BE2C (cell line): Measurements from ENCODE around the gene NUMA1.

Experiments
- DNase-seq: peaks from one replicate; pipeline ENCODE4 v3.0.0-alpha.2; 2020
- H3K27me3 ChIP-seq: fragments of 250-450 bp; sonication (Bioruptor Pico); 2 replicates; pipeline ENCODE4 v1.5.1; 2020; ENCODE audit warnings: mild to moderate bottlenecking
- H3K36me3 ChIP-seq: fragments of 250-450 bp; sonication (Bioruptor Pico); 2 replicates; pipeline ENCODE4 v1.5.1; 2020; ENCODE audit warnings: mild to moderate bottlenecking
- H3K4me1 ChIP-seq: fragments of 250-450 bp; sonication (Bioruptor Pico); 2 replicates; pipeline ENCODE4 v1.5.1; 2020
- H3K4me3 ChIP-seq: 2 replicates; pipeline ENCODE4 v1.5.1; 2011; ENCODE audit warnings: low read depth, low read length
- H3K9me3 ChIP-seq: fragments of 250-450 bp; sonication (Bioruptor Pico); 2 replicates; pipeline ENCODE4 v1.5.1; 2020
- CTCF ChIP-seq: IDR thresholded peaks from 2 replicates; pipeline ENCODE4 v1.5.1; 2012; ENCODE audit warnings: mild to moderate bottlenecking, low read depth, low read length

NUMA1 gene

DNA sequence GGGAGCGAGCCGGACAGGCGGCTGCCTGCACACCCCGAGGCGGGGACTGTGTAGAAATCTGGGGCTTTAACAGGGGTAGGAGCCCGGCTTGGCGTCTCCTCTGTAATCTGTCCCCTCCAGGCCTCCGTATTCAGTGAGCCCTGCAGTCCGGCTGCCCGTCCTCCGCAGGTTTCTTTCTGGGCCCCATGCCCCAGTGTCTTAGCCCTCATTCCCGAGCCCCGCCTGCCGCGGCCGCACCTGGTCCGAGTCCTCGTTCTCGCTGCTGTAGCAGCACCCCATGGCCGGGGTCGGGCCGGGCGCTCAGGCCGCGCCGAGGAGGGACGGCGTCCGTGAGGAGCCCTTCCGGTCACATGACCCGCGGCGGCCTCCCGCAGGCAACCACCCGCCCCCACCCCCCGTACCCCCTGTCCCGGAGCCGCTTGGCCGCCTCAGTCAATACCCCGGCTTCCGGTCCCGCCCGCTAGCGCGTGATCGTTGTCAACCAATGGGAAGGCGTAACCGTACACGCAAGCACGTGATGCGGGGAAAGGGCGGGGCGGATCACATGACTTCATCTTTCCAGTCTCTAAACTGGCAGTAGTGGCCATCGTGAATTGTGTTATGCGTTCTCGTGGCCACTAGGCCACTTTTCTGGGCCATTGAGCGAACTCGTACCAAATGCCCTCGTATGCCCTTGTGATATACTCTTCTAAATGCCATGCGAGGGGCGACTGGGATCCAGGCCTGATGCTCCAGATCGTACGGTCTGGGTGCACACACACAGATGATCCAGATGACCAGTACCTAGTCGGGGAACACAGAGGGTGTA lies 22.8 kb upstream of the NUMA1 start, which contains the start of gene LAMTOR1:
Gene LAMTOR1, minus strand, starts transcription at position 352 of the 808 bp plus-strand sequence. Its CDS starts 73 bp downstream, at position 279.
- no peaks in the 10 kb centered on the region for H3K9me3 ChIP-seq
- peak within 1 kb of the TSS; percentile 95 for H3K4me3 ChIP-seq
- DNase-seq, result peak; percentile 100
- peak; percentile 53 for TF ChIP-seq CTCF
- peaks cover 12% of the 10 kb centered on the region for H3K36me3 ChIP-seq
- no peaks in the 10 kb centered on the region for H3K27me3 ChIP-seq
- peaks cover 6% of the 10 kb centered on the region; the same call in 1 of the 2 replicates for H3K4me1 ChIP-seq

GRCh38 chr11:72102631-72102945 lies 22.2 kb upstream of the NUMA1 start:
- no peak for DNase-seq
- no peaks in the 10 kb centered on the region for H3K9me3 ChIP-seq
- TF ChIP-seq CTCF, result no peak
- H3K4me1 ChIP-seq, result peaks cover 6% of the 10 kb centered on the region; the same call in 1 of the 2 replicates
- H3K4me3 ChIP-seq, result peak overlapping the region; percentile 95
- no peaks in the 10 kb centered on the region for H3K27me3 ChIP-seq
- peaks cover 17% of the 10 kb centered on the region for H3K36me3 ChIP-seq

DNA sequence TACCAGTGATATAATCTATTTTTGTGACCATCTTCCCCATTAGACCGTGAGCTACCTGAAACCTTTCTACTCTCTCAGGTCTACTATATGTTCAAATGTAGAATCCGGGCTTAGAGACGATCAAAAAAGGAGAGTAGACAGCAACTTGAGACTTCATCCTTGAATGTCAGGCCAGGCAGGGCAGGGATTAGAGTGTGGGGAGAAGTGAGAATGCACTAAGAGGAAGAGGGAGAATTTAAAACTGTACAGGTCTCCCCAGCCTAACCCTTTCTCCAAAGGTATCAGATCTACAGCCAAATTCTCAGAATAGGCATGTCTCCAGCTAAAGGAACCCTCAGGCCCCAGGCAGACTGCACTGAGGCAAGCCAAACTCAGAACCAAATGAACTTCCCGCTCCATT lies 21.8 kb upstream of the NUMA1 start:
- H3K4me3 ChIP-seq, result peak overlapping the region; percentile 95
- H3K4me1 ChIP-seq, result peaks cover 6% of the 10 kb centered on the region; the same call in 1 of the 2 replicates
- no peak for TF ChIP-seq CTCF
- H3K36me3 ChIP-seq, result peaks cover 19% of the 10 kb centered on the region
- H3K27me3 ChIP-seq, result no peaks in the 10 kb centered on the region
- no peaks in the 10 kb centered on the region for H3K9me3 ChIP-seq
- DNase-seq, result no peak

- Histone ChIP-seq H3K9me3 (no peaks in the 10 kb centered on the region), H3K4me1 (peaks cover 6% of the 10 kb centered on the region; the same call in 1 of the 2 replicates), H3K27me3 (no peaks in the 10 kb centered on the region), H3K4me3 (no peak overlapping the region), H3K36me3 (peaks cover 19% of the 10 kb centered on the region)
- TF ChIP-seq CTCF, result no peak
- no peak for DNase-seq
Measured at GRCh38 chr11:72100462-72100861, 20.1 kb upstream of the NUMA1 start.

- Histone ChIP-seq H3K36me3 (peaks cover 19% of the 10 kb centered on the region), H3K27me3 (no peaks in the 10 kb centered on the region), H3K9me3 (no peaks in the 10 kb centered on the region), H3K4me1 (peaks cover 6% of the 10 kb centered on the region; the same call in 1 of the 2 replicates), H3K4me3 (no peak overlapping the region)
- DNase-seq, result no peak
- TF ChIP-seq CTCF, result no peak
Measured at GRCh38 chr11:72100009-72100408, 19.7 kb upstream of the NUMA1 start.

- no peak for DNase-seq
- H3K36me3 ChIP-seq, result peaks cover 19% of the 10 kb centered on the region
- no peak overlapping the region for H3K4me3 ChIP-seq
- no peaks in the 10 kb centered on the region for H3K9me3 ChIP-seq
- peaks cover 3% of the 10 kb centered on the region; the same call in 1 of the 2 replicates for H3K4me1 ChIP-seq
- no peaks in the 10 kb centered on the region for H3K27me3 ChIP-seq
- no peak for TF ChIP-seq CTCF
Measured at GRCh38 chr11:72098741-72099140, 18.4 kb upstream of the NUMA1 start.
